GM18907 (cell line): ENCODE data around the gene KBTBD12.

ENCODE experiments used
- ATAC-seq: cut with Tn5 transposase; IDR thresholded peaks from one replicate; pipeline ENCODE4 v1.9.1; 2021; ENCODE audit warnings: mild to moderate bottlenecking, moderate library complexity; ENCODE audit not compliant: unreplicated experiment

The KBTBD12 gene

DNA sequence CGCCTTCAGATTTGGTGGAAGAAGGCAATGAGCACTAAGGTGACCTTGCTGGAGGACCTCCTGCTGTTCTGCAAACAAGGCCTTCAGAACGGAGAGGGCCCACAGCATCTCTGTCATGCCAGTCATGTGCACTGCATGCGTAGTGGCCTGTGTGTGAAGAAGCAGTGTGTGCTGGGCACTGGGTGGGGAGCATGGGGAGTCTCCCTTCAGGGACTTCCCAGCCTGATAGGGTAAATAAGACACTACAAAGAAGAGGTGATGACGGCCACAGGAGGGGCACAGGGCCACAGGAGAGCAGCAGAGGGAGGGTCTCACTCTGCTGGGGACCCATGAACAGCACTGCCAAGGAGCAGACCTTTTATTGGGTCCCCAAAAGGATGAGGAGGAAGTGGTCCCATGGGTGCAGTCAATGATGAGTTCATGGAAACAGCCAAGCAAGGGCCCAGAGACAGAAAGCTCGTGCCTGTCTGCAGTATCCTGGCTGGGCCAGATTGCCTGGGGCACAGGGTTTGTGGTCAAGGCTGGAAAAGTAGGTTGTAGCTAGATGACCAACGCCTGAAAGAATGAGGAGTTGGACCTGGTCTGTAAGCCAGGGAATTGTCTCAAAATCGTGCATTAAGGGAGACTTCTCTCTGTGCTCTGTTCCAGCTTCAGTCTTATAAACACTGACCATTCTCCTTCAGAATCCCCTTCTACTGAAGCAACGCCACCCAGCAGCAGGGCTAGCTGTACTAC is 69.4 kb downstream of the KBTBD12 start:
- no peak for ATAC-seq

DNA sequence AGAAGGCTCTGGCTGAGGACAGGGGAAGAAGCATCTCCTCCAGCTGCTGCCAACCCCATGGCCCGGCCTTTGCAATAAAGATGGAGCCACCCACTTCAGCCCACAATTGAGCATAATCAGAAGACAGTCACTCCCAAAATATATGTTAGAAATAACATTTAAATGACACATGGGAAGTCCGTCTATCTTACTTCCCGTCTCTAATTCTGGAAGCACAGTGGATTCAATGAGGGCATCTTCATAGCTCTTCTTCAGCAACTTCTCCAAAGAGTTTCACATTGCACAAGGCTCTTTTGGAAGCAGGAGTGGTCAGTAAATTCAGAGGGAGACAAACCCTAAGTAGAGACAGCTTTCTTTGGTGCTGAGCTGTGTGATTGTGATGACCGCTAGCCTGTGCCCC is 70.2 kb downstream of the KBTBD12 start:
- no peak for ATAC-seq

DNA sequence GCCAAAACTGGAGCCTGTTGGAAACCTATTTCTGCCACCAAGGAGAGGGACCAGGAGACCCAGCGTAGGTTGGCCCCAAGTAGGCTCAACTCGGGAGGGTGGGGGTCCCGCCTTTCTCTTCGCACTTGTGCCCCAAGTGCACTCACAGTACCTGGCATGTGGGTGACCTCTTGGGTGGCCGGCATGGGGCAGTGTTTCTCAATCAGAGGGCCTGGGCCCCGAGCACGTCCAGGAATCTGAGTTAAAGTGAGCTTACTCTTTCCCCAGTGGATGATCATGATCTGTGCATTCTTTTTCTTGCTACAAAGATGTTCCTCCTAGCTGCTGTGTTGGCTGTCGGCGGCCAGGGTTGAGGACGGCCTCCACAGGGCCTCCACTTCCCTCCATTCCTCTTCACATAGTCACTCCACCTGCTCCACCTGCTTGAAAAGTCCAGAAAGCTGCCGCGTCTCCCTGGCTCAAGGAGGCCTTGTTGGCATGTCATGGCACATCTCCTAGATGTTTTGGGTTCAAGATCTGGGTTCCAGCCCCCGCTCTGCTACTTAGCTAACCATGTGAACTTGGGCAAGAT is 70.7 kb downstream of the KBTBD12 start:
- no peak for ATAC-seq

DNA sequence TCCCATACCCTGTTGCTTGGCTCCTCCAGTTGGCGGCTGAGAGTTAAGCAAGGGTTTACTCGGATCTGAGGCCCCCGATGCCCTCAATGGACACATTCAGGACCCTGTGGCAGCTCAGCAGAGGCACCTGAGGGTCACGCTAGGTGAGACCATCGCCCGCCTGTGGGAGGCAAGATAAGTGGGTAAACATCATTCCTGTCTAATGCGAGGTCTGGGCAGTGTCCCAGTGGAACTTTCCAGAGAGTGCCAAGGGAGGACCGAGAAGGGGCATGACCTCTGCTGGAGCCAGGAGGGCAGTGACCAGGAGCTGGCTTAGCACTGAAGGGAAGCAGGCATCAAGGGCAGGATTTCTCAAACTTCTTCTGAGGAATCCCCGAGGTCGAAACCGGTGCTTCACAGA is 71.8 kb downstream of the KBTBD12 start:
- no peak for ATAC-seq

DNA sequence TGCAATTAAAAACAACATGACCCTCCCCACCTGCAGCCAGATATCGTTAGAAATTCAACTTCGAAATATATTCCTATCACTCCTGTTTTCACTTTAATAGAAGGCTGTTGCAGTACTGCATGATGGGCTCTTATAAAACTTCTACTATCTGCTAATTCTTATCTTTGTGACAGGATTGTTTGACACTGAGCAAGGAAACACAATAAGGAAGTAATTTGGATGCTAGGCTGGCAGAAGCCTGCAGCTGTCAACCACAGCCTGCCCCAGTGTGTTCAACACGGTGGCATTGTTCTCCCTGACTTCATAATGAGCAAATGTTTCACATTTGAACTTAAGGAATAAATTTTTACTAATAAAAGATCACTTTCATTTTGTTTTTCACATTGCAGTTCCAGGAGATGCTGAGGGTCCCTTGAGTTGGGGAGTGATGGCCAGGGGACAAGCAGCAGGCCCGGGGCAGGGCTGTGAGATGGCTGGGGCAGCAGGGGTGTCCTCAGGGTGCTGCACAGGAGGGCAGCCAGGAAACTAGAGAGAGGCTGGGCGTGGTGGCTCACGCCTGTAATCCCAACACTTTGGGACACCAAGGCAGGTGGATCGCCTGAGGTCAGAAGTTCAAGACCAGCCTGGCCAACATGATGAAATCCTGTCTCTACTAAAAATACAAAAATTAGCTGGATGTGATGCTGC is 72.4 kb downstream of the KBTBD12 start:
- ATAC-seq: no peak

DNA sequence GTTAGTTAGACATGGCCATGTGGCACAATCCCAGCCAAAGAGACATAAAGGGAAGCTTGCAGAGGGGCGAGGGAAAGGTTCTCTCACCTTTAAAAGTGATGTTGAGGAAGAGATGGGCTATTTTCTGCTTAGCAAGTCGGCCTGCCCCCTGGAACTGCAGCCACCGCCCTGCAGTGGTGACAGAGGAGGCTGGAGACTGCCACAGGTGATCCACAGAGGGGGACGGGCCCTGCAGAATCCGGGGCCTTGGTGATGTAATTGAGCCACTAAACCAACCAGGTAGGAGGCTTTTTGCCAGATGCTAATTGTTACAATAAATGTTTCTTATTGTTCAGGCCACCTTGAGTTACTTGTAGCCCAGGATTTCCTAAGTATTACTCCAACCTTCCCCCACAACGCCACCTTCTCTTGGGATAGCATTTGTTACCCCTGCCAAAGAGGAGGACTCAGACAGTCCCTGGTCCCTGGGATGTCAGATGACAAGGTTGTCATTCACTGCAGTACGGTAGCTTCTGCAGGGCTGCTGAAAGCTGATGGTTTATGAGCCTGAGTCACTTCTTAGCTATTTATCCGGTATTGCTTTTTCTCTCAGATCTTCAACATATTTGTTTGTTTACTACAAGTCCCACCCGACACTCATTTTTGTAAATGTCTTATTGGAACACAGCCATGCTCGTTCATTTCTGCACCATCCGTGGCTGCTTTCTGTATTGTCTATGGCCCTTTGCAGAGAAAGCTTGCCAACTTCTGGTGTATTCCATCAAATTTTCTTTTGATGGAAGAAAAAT is 73.9 kb downstream of the KBTBD12 start:
- ATAC-seq: no peak

DNA sequence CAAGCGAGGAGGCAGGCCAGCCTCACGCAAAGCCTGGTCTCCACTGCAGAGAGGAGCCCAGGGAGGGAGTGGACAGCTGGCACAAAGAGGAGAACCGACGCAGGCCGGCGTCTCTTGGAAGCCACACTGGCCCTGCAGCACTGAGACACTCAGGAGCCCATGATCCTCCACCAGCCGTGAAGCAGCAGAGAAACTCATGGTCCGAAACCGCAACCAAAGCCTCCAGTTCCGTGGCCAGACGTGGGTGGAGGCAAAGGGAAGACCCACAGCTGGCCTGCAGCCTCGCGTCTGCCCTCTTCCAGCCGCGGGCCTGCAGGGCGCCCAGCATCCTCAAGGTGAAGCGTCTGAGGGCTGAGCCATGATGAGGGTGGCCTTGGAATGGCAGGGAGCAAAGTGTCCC is 75.0 kb downstream of the KBTBD12 start:
- no peak for ATAC-seq

DNA sequence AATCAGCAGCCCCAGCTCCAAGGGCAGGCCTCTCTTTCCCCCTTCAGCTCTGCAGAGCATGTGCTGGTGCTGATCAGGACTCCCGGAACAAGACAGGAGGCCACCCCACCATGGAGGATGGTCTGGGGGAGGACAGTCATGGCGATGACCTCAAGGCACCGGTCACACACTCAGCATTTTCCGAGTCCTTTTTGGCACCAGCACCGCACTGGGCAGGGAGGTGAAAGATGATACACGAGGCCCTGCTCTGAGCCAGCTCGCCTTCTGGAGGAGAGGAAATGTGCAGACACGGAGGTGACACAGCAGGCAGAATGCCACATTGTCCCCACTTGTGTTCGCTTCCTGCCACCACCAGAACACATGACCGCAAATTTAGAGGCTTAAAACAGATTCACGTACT is 75.4 kb downstream of the KBTBD12 start:
- ATAC-seq: no peak

DNA sequence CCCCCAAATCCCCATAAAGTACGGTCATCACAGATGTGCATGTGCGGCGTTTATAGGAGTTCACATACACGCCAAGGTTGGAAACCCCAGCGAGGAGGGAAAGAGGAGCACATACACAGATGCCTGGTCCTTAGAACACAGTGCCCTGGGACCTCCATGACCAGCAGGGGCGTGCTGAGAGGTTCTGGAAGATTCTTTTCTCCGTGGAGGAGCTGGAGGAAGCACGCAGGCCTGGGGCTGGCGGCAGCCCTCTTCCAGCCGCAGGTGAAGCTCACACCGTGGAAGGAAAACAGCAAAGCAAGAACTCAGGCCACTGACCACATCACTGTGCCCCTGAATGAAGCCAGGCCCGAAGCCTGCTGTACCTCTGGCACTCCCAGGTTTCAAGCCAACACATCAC is 76.2 kb downstream of the KBTBD12 start:
- no peak for ATAC-seq

DNA sequence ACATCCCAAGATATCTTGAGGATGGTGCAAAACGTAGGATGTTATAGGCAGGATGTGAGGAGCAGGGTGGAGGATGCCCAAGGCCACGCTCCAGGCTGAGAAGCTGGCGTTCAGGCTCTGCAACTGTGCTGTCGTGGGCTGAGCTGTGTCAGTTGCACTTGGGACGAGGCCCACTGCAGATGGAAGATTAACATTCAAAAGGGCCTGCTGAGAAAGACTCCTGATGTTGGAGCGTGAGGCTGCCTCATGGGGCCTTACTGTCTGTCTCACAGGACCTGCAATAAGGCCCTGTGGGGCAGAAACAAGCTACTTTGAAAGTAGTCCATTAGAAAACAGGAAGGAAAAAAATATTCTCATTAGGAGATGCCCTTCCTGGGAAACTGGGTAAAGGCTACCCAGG is 76.6 kb downstream of the KBTBD12 start:
- ATAC-seq: no peak

DNA sequence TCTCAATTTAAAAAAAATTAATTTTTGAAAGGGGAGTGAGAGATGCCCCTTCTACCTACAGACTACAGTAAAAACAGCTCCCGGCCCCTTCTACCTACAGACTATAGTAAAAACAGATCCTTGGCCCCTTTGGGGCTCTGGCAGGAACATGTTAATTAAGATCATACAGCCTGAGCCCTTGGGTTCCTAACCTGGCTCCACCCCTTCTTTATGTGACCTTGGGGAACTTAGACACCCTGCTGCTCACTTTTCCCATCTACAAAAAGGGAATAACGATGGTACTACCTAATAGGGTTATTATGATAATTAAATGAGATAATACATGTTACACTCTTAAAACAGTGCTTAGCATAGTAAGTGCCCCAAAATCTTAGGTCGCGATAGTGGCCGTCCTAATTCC is 77.1 kb downstream of the KBTBD12 start:
- no peak for ATAC-seq

DNA sequence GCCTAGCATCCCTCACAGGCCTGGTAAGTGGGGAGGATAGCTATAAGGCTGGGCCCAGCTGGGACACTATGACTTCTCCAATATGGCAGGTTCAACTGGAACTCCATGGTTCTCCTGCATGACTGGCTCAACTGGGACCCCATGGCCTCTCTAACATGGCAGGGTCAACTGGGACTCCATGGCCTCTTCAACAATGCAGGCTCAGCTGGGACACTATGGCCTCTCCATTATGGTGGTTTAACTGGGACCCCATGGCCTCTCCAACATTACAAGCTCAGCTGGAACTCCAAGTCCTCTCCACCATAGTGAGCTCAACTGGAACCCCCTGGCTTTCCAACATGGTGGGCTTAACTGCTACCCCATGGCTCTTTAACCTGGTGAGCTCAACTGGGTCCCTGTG is 79.0 kb downstream of the KBTBD12 start:
- ATAC-seq: no peak

DNA sequence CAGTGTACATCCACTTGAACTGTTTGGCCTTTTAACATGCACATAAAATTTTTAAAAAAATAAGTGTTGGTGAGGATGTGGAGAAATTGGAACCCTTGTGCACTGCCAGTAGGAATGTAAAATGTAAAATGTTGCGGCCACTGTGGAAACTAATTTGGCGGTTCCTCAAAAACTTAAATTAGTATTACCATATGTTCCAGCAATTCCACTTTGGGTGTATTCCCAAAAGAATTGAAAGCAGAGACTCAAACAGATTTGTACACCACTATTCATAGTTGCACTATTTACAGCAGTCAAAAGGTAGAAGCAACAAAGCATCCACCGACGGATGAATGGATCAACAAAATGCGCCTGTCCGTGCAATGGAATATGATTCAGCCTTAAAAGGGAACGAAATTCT is 82.0 kb downstream of the KBTBD12 start:
- ATAC-seq: no peak

DNA sequence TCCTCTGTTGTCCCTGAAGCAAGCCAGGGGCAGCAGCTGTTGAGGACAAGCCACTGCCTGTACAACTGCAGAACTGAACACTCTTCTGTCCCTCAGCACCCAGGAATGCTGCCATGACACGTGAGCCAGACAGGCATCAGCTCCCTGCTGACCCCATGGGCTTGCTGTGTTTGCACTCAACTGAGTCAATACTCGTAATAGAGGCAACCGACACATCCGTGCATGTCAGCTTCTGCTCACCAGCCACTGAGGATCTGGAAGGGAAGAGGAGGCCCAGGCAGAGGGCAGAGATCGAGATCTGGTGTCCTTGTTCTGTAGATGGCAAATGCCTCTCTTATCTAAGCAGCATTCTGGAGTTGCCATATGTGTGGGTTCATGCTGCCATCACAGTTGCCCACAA is 82.9 kb downstream of the KBTBD12 start:
- ATAC-seq: no peak

DNA sequence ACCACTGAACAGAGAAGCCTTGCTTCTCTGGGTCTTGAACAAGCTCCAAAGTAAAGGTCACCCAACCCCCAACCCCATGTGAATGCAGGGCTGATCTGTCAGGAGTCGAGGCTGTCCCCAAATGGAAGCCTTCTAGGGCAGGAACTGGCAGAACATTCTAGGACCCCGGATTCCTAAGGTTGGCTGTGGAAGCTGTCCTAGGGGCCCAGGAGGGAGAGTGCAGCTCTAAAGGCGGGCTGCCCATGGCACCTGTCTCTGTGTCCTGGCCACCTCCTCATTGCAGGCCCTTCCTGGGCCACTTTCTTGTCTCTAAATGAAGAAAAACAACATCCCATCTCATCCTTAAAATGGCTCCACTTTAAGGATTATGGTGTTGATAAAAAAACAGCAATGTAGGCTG is 83.6 kb downstream of the KBTBD12 start:
- no peak for ATAC-seq

DNA sequence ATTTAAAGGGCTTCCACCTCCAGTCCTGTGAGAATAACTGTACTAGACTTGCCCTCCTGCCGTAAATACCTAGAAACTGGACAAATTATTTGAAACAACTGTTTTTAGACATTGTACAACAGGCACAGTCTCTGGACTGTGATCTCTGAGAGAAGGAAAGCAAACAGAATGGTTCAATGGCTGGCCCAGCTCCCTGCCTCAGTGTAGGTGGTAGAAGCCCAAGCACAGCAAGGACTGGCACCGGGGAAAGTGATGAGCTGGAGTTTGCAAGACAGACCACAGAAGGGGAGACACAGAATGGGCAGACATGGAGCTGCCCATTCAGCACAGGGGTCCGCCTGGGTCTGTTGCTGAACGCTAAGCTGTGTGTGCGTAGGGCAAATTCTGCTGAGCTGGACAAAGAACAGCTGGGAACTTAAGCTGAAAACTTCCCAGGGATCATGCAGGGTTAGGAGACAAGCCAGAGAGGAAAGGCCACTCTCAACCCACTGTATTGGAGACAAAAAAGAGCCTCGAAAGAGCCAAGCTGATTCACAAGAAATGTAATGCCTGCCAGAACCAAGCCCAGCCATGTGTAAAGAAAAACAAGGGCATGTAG is 84.6 kb downstream of the KBTBD12 start:
- ATAC-seq: no peak

DNA sequence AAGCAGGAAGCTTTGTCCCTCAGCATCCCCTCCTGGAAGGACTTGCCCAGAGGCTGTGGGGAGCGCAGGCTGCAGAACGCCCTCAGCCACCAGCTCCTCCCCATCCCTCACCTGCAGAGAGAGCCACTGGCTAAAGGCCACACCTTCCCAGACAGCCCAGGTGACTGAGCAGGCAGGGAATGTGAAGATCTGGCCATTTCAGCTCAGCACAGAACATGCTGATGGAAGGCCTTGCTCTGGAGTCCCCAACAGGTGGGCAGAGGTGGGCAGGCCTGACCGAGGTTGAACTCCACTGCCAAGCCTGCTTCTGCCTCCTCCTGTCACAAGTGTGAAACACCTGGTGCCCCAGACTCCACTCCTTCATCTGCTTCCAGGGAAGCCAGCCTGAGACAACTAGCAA is 86.5 kb downstream of the KBTBD12 start:
- ATAC-seq: no peak

DNA sequence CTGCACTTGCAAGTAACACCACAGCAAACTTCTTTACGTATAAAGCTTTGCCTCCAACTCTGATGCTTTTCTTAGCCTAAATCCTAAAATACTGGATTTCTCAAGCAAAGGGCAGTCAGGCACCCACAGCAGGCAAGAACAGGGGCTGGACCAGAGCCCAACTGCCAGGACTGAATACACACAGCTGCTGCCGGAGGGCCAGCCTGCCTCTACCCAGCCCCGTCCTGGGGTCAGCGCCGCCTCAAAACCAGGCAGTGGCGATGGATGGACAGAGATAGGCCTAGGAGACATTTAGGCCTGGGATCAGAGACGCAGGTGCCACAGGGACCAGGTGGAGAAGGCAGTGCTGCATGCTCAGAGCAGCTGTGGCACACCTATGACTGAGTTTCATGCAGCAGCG is 89.6 kb downstream of the KBTBD12 start:
- ATAC-seq: no peak

DNA sequence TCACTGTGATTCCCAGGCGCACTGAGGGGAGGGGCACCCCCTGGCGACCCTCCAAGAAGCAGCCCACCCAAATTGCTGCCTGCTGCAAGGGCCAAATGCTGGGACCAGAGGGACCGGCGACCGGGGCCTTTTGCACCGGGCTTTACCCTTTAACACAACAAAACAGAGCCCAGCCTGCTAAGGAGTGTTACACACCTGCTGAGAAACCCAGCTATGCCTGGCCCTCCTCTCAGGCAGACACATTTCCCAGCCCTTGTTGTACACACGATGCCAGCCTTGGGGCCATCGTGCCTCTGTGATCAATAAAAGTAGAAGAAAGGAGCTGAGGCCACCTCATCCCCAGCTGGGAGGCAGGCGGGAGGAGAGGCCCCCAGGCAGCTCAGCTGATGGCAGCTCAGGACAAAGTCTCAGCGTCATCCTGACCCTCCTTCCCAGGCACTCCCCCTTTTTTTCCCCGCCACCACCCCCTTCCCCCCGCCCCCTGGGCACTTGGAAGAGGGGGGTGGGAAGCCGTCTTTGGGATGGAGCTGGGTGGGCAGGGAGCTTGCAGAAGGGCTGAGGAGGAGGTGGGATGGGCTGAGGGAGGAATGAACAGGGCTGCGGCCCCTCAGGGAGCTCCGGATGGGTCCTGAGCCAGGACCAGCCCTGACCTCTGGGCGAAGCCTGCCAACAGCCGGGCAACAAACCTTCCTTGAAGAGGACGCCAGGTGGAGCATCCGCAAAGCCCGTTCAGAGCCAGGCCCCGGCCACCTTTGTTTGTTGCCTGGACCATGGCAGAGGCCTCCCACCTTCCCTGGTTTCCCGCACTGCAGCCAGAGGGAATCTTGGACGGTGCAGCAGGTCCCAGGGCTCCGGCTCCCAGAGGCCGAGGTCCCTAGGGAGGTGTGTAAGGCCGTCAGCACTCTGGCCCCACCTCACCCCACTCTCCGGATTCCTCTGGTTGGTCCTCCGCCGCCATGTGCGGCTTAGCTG is 91.3 kb downstream of the KBTBD12 start:
- no peak for ATAC-seq

DNA sequence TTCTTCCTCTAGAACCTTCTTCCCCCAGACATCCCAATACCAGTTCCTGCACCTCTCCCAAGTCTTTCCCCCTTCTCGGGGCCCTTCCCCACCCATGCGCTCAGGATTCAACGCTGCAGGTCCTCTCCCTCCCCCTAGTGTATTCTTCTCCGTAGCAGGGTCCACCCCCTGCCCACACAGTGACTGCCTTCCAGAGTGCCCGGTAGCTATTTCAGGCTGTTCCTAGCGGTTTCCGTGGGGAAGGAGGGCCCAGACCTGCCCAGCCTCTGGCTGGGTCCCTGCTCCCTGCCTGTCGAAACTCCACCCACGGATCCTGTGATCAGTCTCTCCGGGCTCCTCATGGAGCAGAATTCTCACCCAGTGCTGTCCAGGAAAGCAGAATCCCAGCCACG is 92.0 kb downstream of the KBTBD12 start:
- no peak for ATAC-seq
